HG03469 (cell line): ENCODE measurements around the gene LILRB2.
"Not testable (repeated sequence)": the region's sequence is repeated elsewhere in the genome, so short reads cannot be mapped to it uniquely, and the experiment has no call there.

Experiments used
- ATAC-seq: cut with Tn5 transposase; IDR thresholded peaks from one replicate; pipeline ENCODE4 v1.9.1; 2021; ENCODE audit warnings: mild to moderate bottlenecking, moderate library complexity, moderate number of reproducible peaks; ENCODE audit not compliant: unreplicated experiment

Gene LILRB2

GRCh38 chr19:54243809-54244208, 37.1 kb downstream of the LILRB2 start:
- ATAC-seq = not testable (repeated sequence)

- not testable (repeated sequence) for ATAC-seq
These were observed 38.3 kb downstream of the LILRB2 start, which contains the start of gene LILRA6 for GRCh38 chr19:54242646-54243045. TSS of gene LILRA6 (minus strand) at chr19:54242790.

- not testable (repeated sequence) for ATAC-seq
These were observed 38.7 kb downstream of the LILRB2 start for GRCh38 chr19:54242234-54242633.

GRCh38 chr19:54240372-54241336, 40.3 kb downstream of the LILRB2 start:
- ATAC-seq = not testable (repeated sequence)

GRCh38 chr19:54239491-54240371, 41.2 kb downstream of the LILRB2 start:
- not testable (repeated sequence) for ATAC-seq

GRCh38 chr19:54233941-54234340, 47.0 kb downstream of the LILRB2 start:
- no peak for ATAC-seq

- no peak for ATAC-seq
These were observed 49.6 kb downstream of the LILRB2 start for GRCh38 chr19:54231077-54231931.

- ATAC-seq = no peak
These were observed 50.9 kb downstream of the LILRB2 start for GRCh38 chr19:54230031-54230430.

- no peak for ATAC-seq
These were observed 51.8 kb downstream of the LILRB2 start for GRCh38 chr19:54229146-54229545.

GRCh38 chr19:54224619-54225018, 56.3 kb downstream of the LILRB2 start:
- ATAC-seq = not testable (repeated sequence)

- ATAC-seq = not testable (repeated sequence)
These were observed 57.0 kb downstream of the LILRB2 start for GRCh38 chr19:54223937-54224281.
